Measurements from ENCODE around the gene WSB2.
"Not testable (repeated sequence)": the region's sequence is repeated elsewhere in the genome, so short reads cannot be mapped to it uniquely, and the experiment has no call there.

WSB2 gene

DNA sequence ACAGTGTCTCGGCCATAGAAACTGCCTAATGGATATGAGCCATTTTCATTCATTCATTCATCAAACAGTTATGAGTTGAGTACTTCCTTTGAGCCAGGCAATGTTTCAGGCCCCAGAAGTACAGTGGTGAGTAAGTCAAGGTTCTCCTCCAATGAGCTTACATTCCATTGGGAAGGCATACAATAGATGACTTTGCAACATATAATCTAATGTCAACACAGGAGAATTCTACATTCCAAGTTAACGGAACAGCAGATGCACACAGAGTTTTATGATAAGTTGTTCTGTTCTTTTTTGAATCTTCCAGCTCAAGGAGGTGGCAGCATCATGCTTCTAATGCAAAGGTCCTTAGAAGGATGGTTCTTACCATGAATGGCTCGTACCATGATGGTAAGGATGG lies 47.7 kb downstream of the WSB2 start:
- DNase-seq (ENCODE audit: low read depth), result no peak
- no peak for TF ChIP-seq CTCF (conservative IDR thresholded peaks at IDR 0.05; ENCODE audit: low read depth, low read length)
- no peak overlapping the region for H3K4me3 ChIP-seq (ENCODE audit: low read length)

- no peak for DNase-seq (ENCODE audit: low read depth)
- no peak overlapping the region for H3K4me3 ChIP-seq (ENCODE audit: low read length)
- TF ChIP-seq CTCF (conservative IDR thresholded peaks at IDR 0.05; ENCODE audit: low read depth, low read length), result no peak
Measured at GRCh38 chr12:118011961-118012360, 49.0 kb downstream of the WSB2 start.

DNA sequence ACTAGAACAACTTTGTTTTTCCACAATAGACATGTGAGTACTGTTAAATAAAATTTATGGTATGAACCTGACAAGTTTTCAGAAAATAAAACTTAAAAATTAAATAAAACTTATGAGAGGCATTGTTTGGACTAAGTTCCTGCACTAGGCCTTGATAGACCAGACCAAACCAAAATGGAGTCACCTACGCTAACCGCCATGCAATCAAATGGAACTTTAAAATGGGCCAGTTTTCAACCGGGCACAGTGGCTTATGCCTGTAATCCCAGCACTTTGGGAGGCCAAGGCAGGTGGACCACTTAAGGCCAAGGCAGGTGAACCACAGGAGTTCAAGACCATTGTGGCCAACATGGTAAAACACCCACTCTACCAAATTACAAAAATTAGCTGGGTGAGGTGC lies 49.6 kb downstream of the WSB2 start:
- DNase-seq (ENCODE audit: low read depth), result no peak
- no peak overlapping the region for H3K4me3 ChIP-seq (ENCODE audit: low read length)
- TF ChIP-seq CTCF (conservative IDR thresholded peaks at IDR 0.05; ENCODE audit: low read depth, low read length), result no peak

GRCh38 chr12:118010903-118011302 lies 50.1 kb downstream of the WSB2 start:
- DNase-seq (ENCODE audit: low read depth), result no peak
- no peak overlapping the region for H3K4me3 ChIP-seq (ENCODE audit: low read length)
- TF ChIP-seq CTCF (conservative IDR thresholded peaks at IDR 0.05; ENCODE audit: low read depth, low read length), result no peak

- H3K4me3 ChIP-seq (ENCODE audit: low read length); DNase-seq (ENCODE audit: low read depth): not testable (repeated sequence)
Measured at GRCh38 chr12:117999806-118000205, 61.2 kb downstream of the WSB2 start.

DNA sequence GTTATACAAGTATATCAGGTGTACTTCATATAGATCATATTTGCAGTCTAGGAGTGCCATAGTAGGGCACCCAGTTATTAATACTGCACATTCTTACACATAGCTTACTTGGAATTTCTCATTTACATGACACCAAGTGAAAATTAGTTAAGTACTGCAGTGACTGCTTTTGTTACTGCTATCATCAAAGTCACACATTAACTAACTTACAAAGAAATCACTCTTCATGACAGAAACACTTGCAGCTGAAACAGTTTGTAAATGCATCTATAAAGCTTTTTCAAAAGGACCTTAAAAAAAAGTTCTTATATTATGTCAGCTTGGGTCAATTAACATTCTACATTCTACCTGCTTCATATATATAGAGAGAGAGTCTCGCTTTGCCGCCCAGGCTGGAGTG lies 62.3 kb downstream of the WSB2 start:
- no peak for DNase-seq (ENCODE audit: low read depth)
- TF ChIP-seq CTCF (conservative IDR thresholded peaks at IDR 0.05; ENCODE audit: low read depth, low read length), result no peak
- H3K4me3 ChIP-seq (ENCODE audit: low read length), result no peak overlapping the region

DNA sequence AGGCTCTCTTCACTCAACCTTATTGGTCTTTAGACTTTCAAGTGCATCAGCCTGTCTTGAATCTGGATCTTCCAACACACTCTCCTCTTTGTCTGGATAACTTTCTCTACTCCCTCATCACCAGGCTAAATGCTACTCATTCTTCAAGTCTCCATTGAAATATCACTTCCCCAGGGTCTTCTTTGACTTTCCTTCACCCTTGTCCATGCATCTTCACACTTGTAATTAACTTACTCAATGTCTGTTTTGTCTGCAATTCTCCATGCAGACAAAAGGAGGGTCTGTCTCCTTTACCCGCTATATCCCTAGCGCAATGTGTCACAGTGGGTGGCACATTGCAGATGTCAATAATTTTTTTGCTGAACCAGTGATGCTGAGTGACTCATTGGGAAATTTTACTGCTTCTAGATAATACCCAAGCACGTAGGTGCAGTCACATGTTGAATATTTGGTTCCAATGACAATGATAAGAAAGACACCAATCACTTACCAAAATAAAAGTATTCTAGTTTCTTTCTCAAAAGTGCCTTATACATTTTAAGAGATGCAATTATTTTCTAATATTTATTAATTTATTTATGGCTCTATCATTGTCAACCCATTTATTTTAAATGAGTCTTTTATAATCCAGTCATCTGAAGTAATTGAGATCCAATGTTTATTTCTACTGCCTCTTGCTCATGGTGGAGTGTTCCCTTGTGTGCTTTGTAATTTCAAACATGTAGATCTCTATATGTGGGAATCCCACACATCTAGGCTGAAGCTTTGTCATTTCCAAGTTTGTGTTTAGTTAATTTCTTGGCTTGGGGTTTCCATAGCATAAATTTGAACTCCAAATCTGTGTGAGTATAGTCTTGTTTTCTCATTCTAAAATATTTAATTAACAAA lies 66.2 kb downstream of the WSB2 start:
- no peak for TF ChIP-seq CTCF (conservative IDR thresholded peaks at IDR 0.05; ENCODE audit: low read depth, low read length)
- no peak overlapping the region for H3K4me3 ChIP-seq (ENCODE audit: low read length)
- DNase-seq (ENCODE audit: low read depth), result no peak

Data from retinal pigment epithelial cell (primary cell).